HG02884 (cell line): ENCODE measurements around the gene COPS9.

ENCODE experiments used
- ATAC-seq: cut with Tn5 transposase; IDR thresholded peaks from one replicate; pipeline ENCODE4 v1.9.1; 2021; ENCODE audit warnings: mild to moderate bottlenecking, moderate library complexity; ENCODE audit not compliant: unreplicated experiment

COPS9 gene

GRCh38 chr2:240136013-240136670, at the start of gene COPS9:
COPS9 (minus strand) TSS chr2:240136305; CDS start chr2:240136284, 21 bp downstream.
- ATAC-seq = peak; percentile 96

GRCh38 chr2:240184656-240185055, 48.6 kb upstream of the COPS9 start:
- no peak for ATAC-seq

- no peak for ATAC-seq
Observed at GRCh38 chr2:240183875-240184590, 47.9 kb upstream of the COPS9 start.

- ATAC-seq = no peak
Observed at GRCh38 chr2:240183006-240183874, 47.1 kb upstream of the COPS9 start.

- ATAC-seq = no peak
Observed at GRCh38 chr2:240182476-240182875, 46.4 kb upstream of the COPS9 start.

GRCh38 chr2:240182001-240182400, 45.9 kb upstream of the COPS9 start:
- ATAC-seq = no peak

- ATAC-seq = no peak
Observed at GRCh38 chr2:240179941-240180666, 44.0 kb upstream of the COPS9 start.

- no peak for ATAC-seq
Observed at GRCh38 chr2:240179186-240179815, 43.2 kb upstream of the COPS9 start.

GRCh38 chr2:240178564-240178963, 42.5 kb upstream of the COPS9 start:
- no peak for ATAC-seq

- ATAC-seq = no peak
Observed at GRCh38 chr2:240174496-240174895, 38.4 kb upstream of the COPS9 start.

GRCh38 chr2:240172071-240172895, 36.2 kb upstream of the COPS9 start:
- no peak for ATAC-seq

GRCh38 chr2:240170883-240171282, 34.8 kb upstream of the COPS9 start:
- ATAC-seq = no peak

- no peak for ATAC-seq
Observed at GRCh38 chr2:240170354-240170735, 34.2 kb upstream of the COPS9 start.

GRCh38 chr2:240169486-240170353, 33.6 kb upstream of the COPS9 start:
- ATAC-seq = no peak

GRCh38 chr2:240168546-240169361, 32.6 kb upstream of the COPS9 start:
- no peak for ATAC-seq

GRCh38 chr2:240168041-240168440, 31.9 kb upstream of the COPS9 start:
- no peak for ATAC-seq

GRCh38 chr2:240167588-240167880, 31.4 kb upstream of the COPS9 start:
- no peak for ATAC-seq
